A549 (cell line): ENCODE results near the gene FREY1. TPM values are rescaled to one million over a fixed set of nuclear protein-coding genes. Genes with fewer than 3 reads are reported as not detected.

Source experiments
- ATAC-seq, 2 experiments: fragments of 200-7000 bp in 1 of 2; fragments of >200 bp in 1 of 2; cut with Nextera tagmentation in 1 of 2; cut with Tn5 transposase in 1 of 2; 3 replicates each; pipeline versions ENCODE4 v1.8.0 to v1.9.1; 2018 to 2020; ENCODE audit warnings: mild to moderate bottlenecking in 1 of 2, moderate library complexity in 1 of 2
- CTCF ChIA-PET: fragments of 300-600 bp; sonication (Branson Sonifier 250); formaldehyde crosslinking; extraction: SDS; loops from one replicate; lab custom pipeline; 2021; ENCODE audit warnings: antibody characterized with exemption, inconsistent platforms; lab: Yijun Ruan, JAX
- POLR2A ChIA-PET: fragments of 350-600 bp; formaldehyde crosslinking; extraction: SDS; loops from one replicate; lab custom pipeline; 2021; ENCODE audit warnings: antibody characterized with exemption, inconsistent platforms; lab: Yijun Ruan, JAX
- DNase-seq, 2 experiments: peaks; one replicate each; pipeline versions ENCODE4 v3.0.0 to v3.0.0-alpha.2; 2011 to 2016; ENCODE audit warnings: low read depth in 1 of 2, low spot score in 1 of 2
- FAIRE-seq: peaks from 2 replicates; lab custom pipeline; 2011; peaks lifted over from hg19 to GRCh38; lab: Jason Lieb, UNC
- H3K27ac ChIP-seq, 2 experiments: fragments of >200 bp; sonication (Bioruptor Twin); formaldehyde crosslinking; 3 replicates each; pipeline ENCODE4 v1.5.1; 2016 to 2017
- H3K4me1 ChIP-seq: fragments of >200 bp; sonication (Bioruptor Twin); formaldehyde crosslinking; 3 replicates; pipeline ENCODE4 v1.6.1; 2016
- H3K4me2 ChIP-seq: fragments of >200 bp; sonication (Bioruptor Twin); formaldehyde crosslinking; 3 replicates; pipeline ENCODE4 v1.6.1; 2016
- H3K4me3 ChIP-seq: fragments of >200 bp; sonication (Bioruptor Twin); formaldehyde crosslinking; 3 replicates; pipeline ENCODE4 v1.5.1; 2016
- H3K9me3 ChIP-seq: fragments of >200 bp; sonication (Bioruptor Twin); formaldehyde crosslinking; 3 replicates; pipeline ENCODE4 v1.6.1; 2016
- ATOH8 ChIP-seq: fragments of 250-450 bp; sonication (Bioruptor Pico); IDR thresholded peaks from 2 replicates; pipeline ENCODE4 v1.5.0; 2020; ENCODE audit warnings: low read depth, mild to moderate bottlenecking, moderate library complexity
- CHD4 ChIP-seq: fragments of 200-600 bp; sonication (generic); IDR thresholded peaks from 2 replicates; pipeline ENCODE4 v1.6.1; 2016; ENCODE audit warnings: antibody characterized with exemption, mild to moderate bottlenecking, borderline replicate concordance
- FOSB ChIP-seq: fragments of 250-450 bp; sonication (Bioruptor Pico); IDR thresholded peaks from 2 replicates; pipeline ENCODE4 v1.5.0; 2020; ENCODE audit warnings: mild to moderate bottlenecking, moderate library complexity
- FOXS1 ChIP-seq: fragments of 250-450 bp; sonication (Bioruptor Pico); IDR thresholded peaks from 2 replicates; pipeline ENCODE4 v1.5.0; 2020; ENCODE audit warnings: mild to moderate bottlenecking, moderate library complexity
- GATA3 ChIP-seq: IDR thresholded peaks from 2 replicates; pipeline ENCODE4 v1.6.1; 2012; ENCODE audit warnings: borderline replicate concordance
- HEYL ChIP-seq: fragments of 250-450 bp; sonication (Bioruptor Pico); IDR thresholded peaks from 2 replicates; pipeline ENCODE4 v1.8.0; 2021; ENCODE audit warnings: mild to moderate bottlenecking, moderate library complexity
- HOXB5 ChIP-seq: fragments of 250-450 bp; sonication (Bioruptor Pico); IDR thresholded peaks from 2 replicates; pipeline ENCODE4 v1.5.0; 2020; ENCODE audit warnings: mild to moderate bottlenecking, moderate library complexity
- KDM5A ChIP-seq: fragments of 200-600 bp; sonication (generic); IDR thresholded peaks from 2 replicates; pipeline ENCODE4 v1.6.1; 2016; ENCODE audit warnings: antibody characterized with exemption, mild to moderate bottlenecking
- MAX ChIP-seq: IDR thresholded peaks from 2 replicates; pipeline ENCODE4 v1.6.1; 2012
- MAZ ChIP-seq: fragments of 150-350 bp; IDR thresholded peaks from 2 replicates; pipeline ENCODE4 v1.6.1; 2014; ENCODE audit warnings: antibody characterized with exemption, low read depth, low read length, borderline replicate concordance
- MYC ChIP-seq: IDR thresholded peaks from 2 replicates; pipeline ENCODE4 v1.6.1; 2012; ENCODE audit warnings: mild to moderate bottlenecking, inconsistent platforms, low read length, improper control_type of control experiment, borderline replicate concordance
- NPAS2 ChIP-seq: fragments of 250-450 bp; sonication (Bioruptor Pico); IDR thresholded peaks from 2 replicates; pipeline ENCODE4 v1.8.0; 2022; ENCODE audit warnings: mild to moderate bottlenecking, moderate library complexity, borderline replicate concordance
- NR3C1 ChIP-seq: fragments of >200 bp; sonication (Bioruptor Twin); formaldehyde crosslinking; IDR thresholded peaks from 3 replicates; pipeline ENCODE4 v1.6.1; 2017
- RCOR1 ChIP-seq: fragments of 150-350 bp; IDR thresholded peaks from 2 replicates; pipeline ENCODE4 v1.6.1; 2014; ENCODE audit warnings: antibody characterized with exemption, low read length, low read depth
- USF2 ChIP-seq: fragments of 450-650 bp; IDR thresholded peaks from 2 replicates; pipeline ENCODE4 v1.6.1; 2014; ENCODE audit warnings: antibody characterized with exemption
- WGBS: methylation state at CpG from one replicate; pipeline ENCODE4 v1.1.6; 2017; ENCODE audit errors: missing lambda C conversion rate; 5-methylcytosine and 5-hydroxymethylcytosine counted together
- polyA plus RNA-seq, 4 experiments: library from polyadenylated mRNA; depleted of rRNA in 3 of 4; stranded (reverse); fragments of >200 nt; fragmentation: RNase III in 1 of 4; extraction: RNeasy Plus Mini Kit Qiagen cat#74134 plus additional on column Dnase treatment in 1 of 4; gene quantifications; 2 replicates in 3 of 4; 3 replicates in 1 of 4; pipeline ENCODE4 v1.2.3, GENCODE V29; 2011 to 2017
- TF ChIP-seq, protein P1 (sequence below): fragments of 250-450 bp; sonication (Bioruptor Pico); IDR thresholded peaks from 2 replicates; pipeline ENCODE4 v1.5.0; 2021; ENCODE audit warnings: mild to moderate bottlenecking, moderate library complexity, borderline replicate concordance
- TF ChIP-seq, protein P2 (sequence below): IDR thresholded peaks from 2 replicates; pipeline ENCODE4 v1.6.1; 2012

FREY1 gene
- polyA plus RNA-seq, 2 of the 4 experiments (the other 2 are of a cell fraction): 0.17 to 0.21 TPM

DNA sequence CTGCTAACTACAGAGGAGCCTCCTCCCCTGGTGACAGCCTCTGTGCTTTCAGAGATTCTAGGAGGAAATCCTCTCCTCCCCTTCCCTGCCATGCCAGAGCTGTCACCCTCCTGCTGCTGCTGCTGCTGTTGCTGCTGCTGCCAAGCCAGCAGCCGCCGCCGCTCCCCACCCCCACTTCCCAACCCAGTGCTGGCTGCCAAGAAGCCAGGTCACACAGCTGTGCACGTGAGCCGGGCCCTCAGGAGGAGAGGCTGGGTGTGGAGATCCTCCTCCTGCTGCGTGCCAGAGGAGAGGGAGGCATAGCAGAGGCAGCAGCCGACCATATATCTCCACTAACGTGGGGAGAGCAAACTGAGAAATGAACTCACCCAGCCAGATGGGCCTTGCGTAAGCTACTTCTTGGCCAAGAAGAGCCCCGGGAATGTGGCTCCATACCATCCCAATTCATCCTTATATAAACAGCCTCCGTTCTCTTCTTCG, 47.4 kb downstream of the FREY1 start:
- POLR2A ChIA-PET: no interaction called here
- CTCF ChIA-PET: interaction anchor here (0.6 to 10.0 kb wide), 7 partner anchors 13 to 1392 kb away, joined by 3 to 67 read pairs (median 5); no protein-coding TSS in a partner anchor

GRCh38 chr11:45858751-45859398, 48.2 kb downstream of the FREY1 start:
- H3K27ac ChIP-seq: no peak overlapping the region
- no peak overlapping the region for H3K4me2 ChIP-seq
- ChIA-PET CTCF (interaction anchor here (0.7 to 10.0 kb wide), 5 partner anchors 14 to 518 kb away, joined by 3 to 67 read pairs (median 4); no protein-coding TSS in a partner anchor), POLR2A (no interaction called here)
- DNase-seq (no peak), FAIRE-seq (no peak), ATAC-seq (no peak)
- no peaks in the 10 kb centered on the region for H3K4me1 ChIP-seq
- WGBS: 93% methylated on average over 5 of the region's 5 CpGs
- TF ChIP-seq NR3C1: no peak
- TF ChIP-seq GATA3: no peak
- TF ChIP-seq MAX: no peak
- TF ChIP-seq ATOH8: no peak
- TF ChIP-seq HEYL (CRISPR knock-in tag): no peak
- TF ChIP-seq KDM5A: no peak
- TF ChIP-seq, protein P1, sequence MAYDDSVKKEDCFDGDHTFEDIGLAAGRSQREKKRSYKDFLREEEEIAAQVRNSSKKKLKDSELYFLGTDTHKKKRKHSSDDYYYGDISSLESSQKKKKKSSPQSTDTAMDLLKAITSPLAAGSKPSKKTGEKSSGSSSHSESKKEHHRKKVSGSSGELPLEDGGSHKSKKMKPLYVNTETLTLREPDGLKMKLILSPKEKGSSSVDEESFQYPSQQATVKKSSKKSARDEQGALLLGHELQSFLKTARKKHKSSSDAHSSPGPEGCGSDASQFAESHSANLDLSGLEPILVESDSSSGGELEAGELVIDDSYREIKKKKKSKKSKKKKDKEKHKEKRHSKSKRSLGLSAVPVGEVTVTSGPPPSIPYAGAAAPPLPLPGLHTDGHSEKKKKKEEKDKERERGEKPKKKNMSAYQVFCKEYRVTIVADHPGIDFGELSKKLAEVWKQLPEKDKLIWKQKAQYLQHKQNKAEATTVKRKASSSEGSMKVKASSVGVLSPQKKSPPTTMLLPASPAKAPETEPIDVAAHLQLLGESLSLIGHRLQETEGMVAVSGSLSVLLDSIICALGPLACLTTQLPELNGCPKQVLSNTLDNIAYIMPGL (CRISPR knock-in tag): no peak
- no peaks in the 10 kb centered on the region for H3K9me3 ChIP-seq
- no peak overlapping the region for H3K4me3 ChIP-seq

More for the DNA sequence above, 47.4 kb downstream of the FREY1 start:
- FAIRE-seq: no peak
- 88% methylated on average over 10 of the region's 12 CpGs for WGBS
- Histone ChIP-seq H3K9me3 (no peaks in the 10 kb centered on the region), H3K27ac (no peak overlapping the region), H3K4me3 (no peak overlapping the region), H3K4me2 (no peak overlapping the region), H3K4me1 (no peaks in the 10 kb centered on the region)
- DNase-seq: no peak
- no peak for ATAC-seq
- TF ChIP-seq FOSB (CRISPR knock-in tag) (no peak), MYC (no peak), HEYL (CRISPR knock-in tag) (no peak), USF2 (no peak), MAX (no peak), FOXS1 (CRISPR knock-in tag) (no peak), CHD4 (no peak), MAZ (no peak), HOXB5 (CRISPR knock-in tag) (no peak), NPAS2 (no peak), RCOR1 (no peak)
- TF ChIP-seq, protein P2, sequence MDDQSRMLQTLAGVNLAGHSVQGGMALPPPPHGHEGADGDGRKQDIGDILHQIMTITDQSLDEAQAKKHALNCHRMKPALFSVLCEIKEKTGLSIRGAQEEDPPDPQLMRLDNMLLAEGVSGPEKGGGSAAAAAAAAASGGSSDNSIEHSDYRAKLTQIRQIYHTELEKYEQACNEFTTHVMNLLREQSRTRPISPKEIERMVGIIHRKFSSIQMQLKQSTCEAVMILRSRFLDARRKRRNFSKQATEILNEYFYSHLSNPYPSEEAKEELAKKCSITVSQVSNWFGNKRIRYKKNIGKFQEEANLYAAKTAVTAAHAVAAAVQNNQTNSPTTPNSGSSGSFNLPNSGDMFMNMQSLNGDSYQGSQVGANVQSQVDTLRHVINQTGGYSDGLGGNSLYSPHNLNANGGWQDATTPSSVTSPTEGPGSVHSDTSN: no peak
